Common myeloid progenitor, CD34-positive (primary cell): Measurements from ENCODE around the gene BOLA2. TPM values are rescaled to one million over a fixed set of nuclear protein-coding genes. Genes with fewer than 3 reads are reported as not detected.
"Not testable (repeated sequence)": the region's sequence is repeated elsewhere in the genome, so short reads cannot be mapped to it uniquely, and the experiment has no call there.

Experiments
- CTCF ChIA-PET: fragments of 350-600 bp; sonication (Branson Sonifier 250); formaldehyde crosslinking; loops from one replicate; lab custom pipeline; 2021; ENCODE audit warnings: antibody characterized with exemption; lab: Charles Lee
- POLR2A ChIA-PET: fragments of 350-600 bp; sonication (Branson Sonifier 250); formaldehyde crosslinking; loops from one replicate; lab custom pipeline; 2021; ENCODE audit warnings: antibody characterized with exemption; lab: Charles Lee
- DNase-seq, 3 donors: peaks; one replicate each; pipeline versions ENCODE4 v3.0.0 to v3.0.0-alpha.2; 2013
- H3K27ac ChIP-seq, 2 experiments: 1 replicate in 1 of 2; 2 replicates in 1 of 2; pipeline ENCODE4 v1.7.0; 2013; ENCODE audit warnings: inconsistent platforms in 2 of 2, low read length in 2 of 2, mild to moderate bottlenecking in 2 of 2, low read depth in 1 of 2, moderate library complexity in 1 of 2; ENCODE audit not compliant: severe bottlenecking in 2 of 2, insufficient read depth in 1 of 2, poor library complexity in 1 of 2
- H3K27me3 ChIP-seq, 5 experiments: replicated peaks in 2 of 5; 1 replicate in 3 of 5; 2 replicates in 2 of 5; pipeline versions ENCODE4 v1.6.1 to v1.7.0; 2013; ENCODE audit warnings: low read length in 4 of 5, mild to moderate bottlenecking in 2 of 5, moderate library complexity in 2 of 5, inconsistent platforms in 1 of 5; ENCODE audit not compliant: insufficient read depth in 5 of 5, control insufficient read depth in 4 of 5
- H3K36me3 ChIP-seq, 4 experiments: 1 replicate in 2 of 4; 2 replicates in 2 of 4; pipeline versions ENCODE4 v1.6.1 to v1.7.0; 2013; ENCODE audit warnings: low read length in 3 of 4, control low read depth in 1 of 4, mild to moderate bottlenecking in 1 of 4; ENCODE audit not compliant: control insufficient read depth in 4 of 4, insufficient read depth in 4 of 4
- H3K4me1 ChIP-seq, 4 experiments: 1 replicate in 3 of 4; 2 replicates in 1 of 4; pipeline versions ENCODE4 v1.6.1 to v1.7.1; 2013; ENCODE audit warnings: low read length in 3 of 4, mild to moderate bottlenecking in 3 of 4, control low read depth in 1 of 4, inconsistent platforms in 1 of 4, moderate library complexity in 1 of 4; ENCODE audit not compliant: control insufficient read depth in 4 of 4, insufficient read depth in 4 of 4; ENCODE audit errors: control extremely low read depth in 1 of 4
- H3K4me3 ChIP-seq, 7 experiments: 1 replicate in 4 of 7; 2 replicates in 3 of 7; pipeline versions ENCODE4 v1.5.1 to v1.7.0; 2013; ENCODE audit warnings: mild to moderate bottlenecking in 7 of 7, low read length in 6 of 7, moderate library complexity in 6 of 7, inconsistent platforms in 2 of 7, low read depth in 2 of 7, control low read depth in 1 of 7; ENCODE audit not compliant: insufficient read depth in 4 of 7, control insufficient read depth in 1 of 7; ENCODE audit errors: extremely low read depth in 1 of 7
- H3K9me3 ChIP-seq, 5 experiments: 1 replicate in 4 of 5; 2 replicates in 1 of 5; pipeline versions ENCODE4 v1.6.1 to v1.7.1; 2013; ENCODE audit warnings: low read length in 4 of 5, mild to moderate bottlenecking in 2 of 5, inconsistent platforms in 1 of 5, low read depth in 1 of 5, moderate library complexity in 1 of 5; ENCODE audit not compliant: control insufficient read depth in 4 of 5, insufficient read depth in 2 of 5; ENCODE audit errors: control extremely low read depth in 1 of 5
- WGBS: methylation state at CpG from one replicate; pipeline ENCODE4 v1.1.5; 2013; ENCODE audit not compliant: insufficient coverage; 5-methylcytosine and 5-hydroxymethylcytosine counted together
- polyA plus RNA-seq: library from polyadenylated mRNA; unstranded; fragments of 120-200 nt; gene quantifications from one replicate; pipeline ENCODE4 v1.2.1, GENCODE V29; 2013

The BOLA2 gene
- polyA plus RNA-seq = 9.9 TPM

GRCh38 chr16:29454269-29454668 is at the start of gene BOLA2, which contains the start of gene SLX1B:
Gene BOLA2, minus strand, starts transcription at chr16:29454351. Its CDS starts 98 bp downstream, at chr16:29454253.
Gene SLX1B, plus strand, starts transcription at chr16:29454533.
- H3K4me1 ChIP-seq, DNase-seq, CTCF ChIA-PET, H3K9me3 ChIP-seq, POLR2A ChIA-PET, H3K4me3 ChIP-seq, H3K27ac ChIP-seq, H3K36me3 ChIP-seq, H3K27me3 ChIP-seq: not testable (repeated sequence)
- no CpG with 5 or more reads among the region's 33 CpGs for WGBS

DNA sequence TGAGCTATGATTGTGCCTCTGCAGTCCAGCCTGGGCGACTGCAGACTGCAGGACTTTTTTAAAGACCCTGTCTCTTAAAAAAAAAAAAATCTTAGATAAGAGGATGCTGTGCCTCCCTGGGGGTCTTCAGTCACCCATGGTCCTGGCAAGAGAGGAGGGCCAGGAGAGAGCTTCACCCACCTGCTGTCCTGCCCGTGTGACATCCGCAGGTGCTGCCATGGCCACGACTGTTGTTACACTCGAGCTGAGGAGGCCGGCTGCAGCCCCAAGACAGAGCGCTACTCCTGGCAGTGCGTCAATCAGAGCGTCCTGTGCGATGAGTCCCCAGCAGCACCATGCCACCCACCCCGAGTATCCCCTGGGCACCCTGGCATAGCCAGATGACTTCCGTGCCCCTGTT is 28.1 kb upstream of the BOLA2 start:
- H3K4me1 ChIP-seq, H3K27ac ChIP-seq, H3K36me3 ChIP-seq, H3K9me3 ChIP-seq, H3K27me3 ChIP-seq, CTCF ChIA-PET, H3K4me3 ChIP-seq, POLR2A ChIA-PET, DNase-seq: not testable (repeated sequence)
- WGBS = no CpG with 5 or more reads among the region's 12 CpGs

- CTCF ChIA-PET = not testable (repeated sequence)
These were observed 17.9 kb upstream of the BOLA2 start for GRCh38 chr16:29472065-29472464.

GRCh38 chr16:29469660-29470059 is 15.5 kb upstream of the BOLA2 start:
- not testable (repeated sequence) for H3K4me1 ChIP-seq, H3K27ac ChIP-seq
- 28% methylated on average over 2 of the region's 6 CpGs for WGBS

More at GRCh38 chr16:29472065-29472464, 17.9 kb upstream of the BOLA2 start:
- H3K27ac ChIP-seq, H3K36me3 ChIP-seq, DNase-seq, H3K4me3 ChIP-seq, H3K27me3 ChIP-seq, POLR2A ChIA-PET, H3K4me1 ChIP-seq, H3K9me3 ChIP-seq: not testable (repeated sequence)
- WGBS = no CpG with 5 or more reads among the region's 4 CpGs

DNA sequence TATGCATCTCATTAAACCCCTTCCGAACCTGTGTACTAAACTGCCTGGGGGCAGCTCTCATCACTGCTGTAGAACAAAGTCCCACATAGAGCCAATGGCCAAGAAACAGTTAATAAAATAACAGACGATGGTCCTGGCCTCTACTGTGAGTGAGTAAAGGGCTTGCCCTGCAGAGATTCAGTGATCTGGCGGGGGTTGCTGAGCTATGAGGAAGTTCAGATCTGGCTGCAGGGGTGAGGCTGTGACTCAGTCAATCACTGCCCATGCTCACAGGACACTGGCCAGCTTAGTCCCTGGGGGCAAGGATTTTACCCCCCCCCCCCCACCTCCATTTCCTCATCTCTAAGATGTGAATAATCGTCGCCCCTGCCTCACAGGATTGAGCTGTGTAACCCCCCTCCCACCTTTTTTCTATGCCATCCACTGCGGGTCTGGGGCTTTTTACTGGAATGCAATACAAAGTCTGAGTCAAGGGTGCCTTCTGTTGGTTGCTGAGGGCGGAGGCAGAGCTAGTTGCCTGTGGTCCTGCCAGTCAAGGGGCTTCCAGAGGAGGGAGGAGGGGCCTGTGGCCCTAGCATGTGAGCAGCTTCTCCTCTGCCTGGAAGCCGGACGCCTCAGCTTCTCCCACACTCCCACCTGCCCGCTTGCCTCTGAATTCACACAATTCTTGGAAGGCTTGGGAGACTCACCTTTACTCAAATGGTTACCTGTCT is 13.7 kb upstream of the BOLA2 start:
- no CpG with 5 or more reads among the region's 10 CpGs for WGBS
- CTCF ChIA-PET, H3K36me3 ChIP-seq, H3K4me1 ChIP-seq, H3K27me3 ChIP-seq, H3K4me3 ChIP-seq, DNase-seq, H3K27ac ChIP-seq, H3K9me3 ChIP-seq, POLR2A ChIA-PET: not testable (repeated sequence)

More at GRCh38 chr16:29469660-29470059, 15.5 kb upstream of the BOLA2 start:
- H3K9me3 ChIP-seq, H3K27me3 ChIP-seq, CTCF ChIA-PET, POLR2A ChIA-PET, H3K4me3 ChIP-seq, DNase-seq, H3K36me3 ChIP-seq: not testable (repeated sequence)

- H3K9me3 ChIP-seq, DNase-seq, H3K27ac ChIP-seq, H3K4me3 ChIP-seq, CTCF ChIA-PET, H3K27me3 ChIP-seq, POLR2A ChIA-PET, H3K36me3 ChIP-seq, H3K4me1 ChIP-seq: not testable (repeated sequence)
- no CpG with 5 or more reads among the region's 33 CpGs for WGBS
These were observed 12.8 kb upstream of the BOLA2 start for GRCh38 chr16:29466904-29467303.

DNA sequence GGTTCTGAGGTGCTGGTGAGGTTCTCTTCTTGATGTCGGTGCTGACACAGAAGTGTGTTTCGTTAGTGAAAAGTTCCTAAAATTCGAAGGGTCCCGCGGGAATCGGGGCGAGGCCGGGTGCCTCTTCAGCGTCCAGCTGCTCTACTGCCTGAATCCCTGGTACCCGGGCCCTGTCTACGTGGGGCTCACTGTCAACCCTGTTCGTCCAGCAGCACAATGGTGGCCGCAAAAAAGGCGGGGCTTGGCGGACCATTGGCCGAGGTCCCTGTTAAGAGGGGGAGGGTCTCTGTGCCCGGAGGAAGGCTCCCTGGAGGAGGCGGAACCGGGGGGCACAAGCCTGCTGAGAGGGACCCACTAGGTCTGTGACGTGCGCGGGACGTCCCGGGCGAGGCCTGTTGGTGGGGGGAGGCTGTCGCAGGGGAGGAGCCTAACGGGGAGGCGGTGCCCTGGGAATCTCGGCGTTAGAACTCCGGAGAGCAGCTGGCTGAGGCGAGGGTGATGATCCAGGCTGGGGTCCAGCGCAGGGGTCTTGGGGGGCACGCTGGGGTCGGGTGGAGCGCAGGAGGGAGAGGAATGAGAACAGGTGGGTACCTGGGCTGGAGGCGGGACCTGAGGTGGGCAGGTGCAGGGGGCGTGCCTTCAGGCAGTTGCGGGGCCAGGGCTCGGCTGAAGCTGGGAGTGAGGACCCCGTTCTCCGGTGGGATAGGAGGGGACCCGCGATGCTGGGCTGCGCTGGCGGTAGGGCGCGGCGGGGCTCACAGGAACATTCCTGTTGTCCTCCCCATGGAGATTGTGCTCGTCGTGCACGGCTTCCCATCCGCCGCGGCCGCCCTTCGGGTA is 12.1 kb upstream of the BOLA2 start:
- WGBS = no CpG with 5 or more reads among the region's 57 CpGs

More for the DNA sequence above, 12.1 kb upstream of the BOLA2 start:
- H3K9me3 ChIP-seq, CTCF ChIA-PET, H3K27me3 ChIP-seq, DNase-seq, H3K4me3 ChIP-seq, H3K36me3 ChIP-seq, POLR2A ChIA-PET, H3K27ac ChIP-seq, H3K4me1 ChIP-seq: not testable (repeated sequence)
